GM12874 (cell line): Measurements from ENCODE around the gene NCOR1.

Experiments
- CTCF ChIP-seq: IDR thresholded peaks from 2 replicates; pipeline ENCODE4 v1.5.1; 2011; ENCODE audit warnings: low read depth, mild to moderate bottlenecking, control low read depth, low read length, moderate library complexity; ENCODE audit not compliant: insufficient read depth

NCOR1 gene

GRCh38 chr17:16148596-16148995 is 66.7 kb downstream of the NCOR1 start:
- no peak for TF ChIP-seq CTCF

DNA sequence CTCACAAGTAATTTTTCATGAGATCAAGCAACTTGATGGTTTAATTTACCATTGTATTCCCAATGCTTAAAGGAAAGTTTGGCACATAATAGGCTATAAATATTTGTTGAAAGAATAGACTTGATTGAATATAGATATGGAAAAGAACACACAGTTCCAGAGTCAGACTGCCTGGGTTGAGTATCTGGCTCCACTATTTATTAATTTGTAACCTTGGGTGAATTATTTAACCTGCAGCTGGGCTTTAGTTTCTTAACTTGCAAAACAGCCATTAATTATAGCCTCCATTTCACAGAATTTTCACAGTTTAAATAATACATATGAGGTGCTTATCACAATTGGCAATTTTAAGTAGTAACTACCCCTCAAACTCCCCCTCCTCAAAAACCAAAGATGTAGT is 73.6 kb downstream of the NCOR1 start:
- no peak for TF ChIP-seq CTCF

GRCh38 chr17:16140854-16141253 is 74.5 kb downstream of the NCOR1 start:
- TF ChIP-seq CTCF, result no peak

GRCh38 chr17:16135461-16135860 is 79.9 kb downstream of the NCOR1 start:
- TF ChIP-seq CTCF, result no peak

GRCh38 chr17:16131593-16131992 is 83.7 kb downstream of the NCOR1 start:
- no peak for TF ChIP-seq CTCF

- TF ChIP-seq CTCF, result no peak
Observed at GRCh38 chr17:16129441-16130205, 85.7 kb downstream of the NCOR1 start.

DNA sequence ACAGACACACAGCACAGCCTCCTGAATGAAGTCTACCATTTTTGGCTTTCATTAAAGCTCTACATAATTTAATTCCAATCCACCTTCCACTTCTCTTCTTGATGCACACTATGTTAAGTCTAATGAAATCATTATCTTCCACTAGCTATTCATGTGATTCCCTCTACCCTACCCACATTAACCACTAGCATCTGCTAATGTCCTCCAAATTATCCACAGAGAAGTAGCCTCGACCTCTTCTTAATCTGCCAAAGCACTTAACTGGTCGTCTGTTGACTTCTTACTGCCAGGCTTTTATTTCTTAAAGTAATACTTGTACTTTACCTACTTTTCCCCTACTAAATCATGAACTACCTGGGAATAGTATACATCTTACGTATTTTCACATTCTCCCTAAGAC is 91.8 kb downstream of the NCOR1 start:
- no peak for TF ChIP-seq CTCF
